Activated T-cell treated with anti-CD3 and anti-CD28 coated beads for 1 hour (primary cell): ENCODE data around the gene ENKD1.
A peak's percentile ranks its signal among the peaks of the same experiment; 100 is the strongest.
"Not testable (repeated sequence)": the region's sequence is repeated elsewhere in the genome, so short reads cannot be mapped to it uniquely, and the experiment has no call there.

ENCODE experiments used
- DNase-seq: peaks from one replicate; pipeline ENCODE4 v3.0.0-alpha.2; 2020; ENCODE audit warnings: low read depth

The ENKD1 gene, protein sequence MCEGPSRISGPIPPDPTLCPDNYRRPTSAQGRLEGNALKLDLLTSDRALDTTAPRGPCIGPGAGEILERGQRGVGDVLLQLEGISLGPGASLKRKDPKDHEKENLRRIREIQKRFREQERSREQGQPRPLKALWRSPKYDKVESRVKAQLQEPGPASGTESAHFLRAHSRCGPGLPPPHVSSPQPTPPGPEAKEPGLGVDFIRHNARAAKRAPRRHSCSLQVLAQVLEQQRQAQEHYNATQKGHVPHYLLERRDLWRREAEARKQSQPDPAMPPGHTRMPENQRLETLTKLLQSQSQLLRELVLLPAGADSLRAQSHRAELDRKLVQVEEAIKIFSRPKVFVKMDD

DNA sequence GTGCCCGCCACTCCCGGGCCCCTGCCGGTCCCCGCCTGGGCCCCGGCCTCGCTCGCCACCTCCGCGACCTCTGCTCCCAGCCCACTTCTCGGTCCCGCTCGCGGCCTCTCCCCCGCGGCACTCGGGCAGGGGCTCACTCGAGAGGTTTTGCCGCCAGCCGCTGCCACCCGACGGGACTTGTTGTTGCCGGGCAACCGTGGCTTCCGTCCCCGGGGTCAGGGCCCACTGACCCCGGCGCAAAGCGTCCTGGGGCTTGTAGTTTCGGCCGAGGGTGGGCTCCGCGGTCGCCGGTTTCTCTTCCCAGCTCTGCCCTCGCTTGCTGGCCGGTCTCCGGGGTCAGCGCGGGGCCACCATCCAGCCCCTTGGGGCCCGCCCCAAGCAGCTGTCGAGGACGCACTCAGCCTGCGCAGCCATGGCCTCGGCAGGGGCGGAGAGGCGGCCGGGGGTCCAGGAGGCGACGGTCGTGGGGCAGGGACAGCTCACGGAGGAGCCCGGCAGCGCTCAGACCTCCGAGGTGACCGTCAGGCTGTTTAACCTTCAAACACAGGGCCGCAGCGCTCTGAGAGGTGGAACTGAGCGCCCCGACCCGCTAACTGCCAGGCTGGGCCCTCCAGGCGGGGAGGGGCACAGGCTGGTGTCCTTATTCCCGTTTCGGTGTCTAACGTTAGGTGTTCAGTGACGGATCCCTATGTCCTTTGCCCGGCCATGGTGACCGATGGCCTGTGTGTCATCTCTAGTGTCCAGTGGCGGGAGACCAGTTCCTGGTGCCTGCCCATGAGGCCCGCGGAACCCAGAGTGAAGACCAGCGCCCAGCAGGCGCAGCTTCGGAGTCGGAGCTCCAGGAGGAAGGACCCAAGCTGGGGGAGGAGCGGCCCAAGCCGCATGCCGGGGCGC lies at the start of gene ENKD1, which contains the start of gene C16orf86:
ENKD1 (minus strand) TSS at position 192 of the 894 bp plus-strand sequence. CDS start 308 bp downstream, outside the sequence.
C16orf86 (plus strand) TSS at position 256 of the 894 bp plus-strand sequence; CDS start at position 413, 157 bp downstream.
- DNase-seq = peak; percentile 72

DNA sequence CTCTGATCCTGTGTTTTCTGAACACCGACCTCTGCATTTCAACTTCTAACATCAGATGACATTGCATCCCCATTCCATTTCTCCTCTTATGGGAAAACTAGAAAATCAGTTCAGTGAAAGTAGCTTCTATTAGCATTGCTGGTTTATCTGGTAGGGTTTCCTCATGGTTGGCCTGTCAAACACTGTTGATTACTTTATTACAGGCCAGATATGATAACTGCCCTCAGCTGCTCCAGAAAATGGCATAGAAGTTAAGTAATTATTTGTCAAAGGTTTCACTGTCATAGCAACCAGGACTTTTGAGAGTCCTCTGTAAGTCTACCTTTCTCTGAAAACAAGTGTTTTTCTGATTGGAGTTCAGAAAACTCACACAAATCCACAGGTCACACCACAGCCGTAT lies 49.5 kb upstream of the ENKD1 start:
- DNase-seq = no peak

DNA sequence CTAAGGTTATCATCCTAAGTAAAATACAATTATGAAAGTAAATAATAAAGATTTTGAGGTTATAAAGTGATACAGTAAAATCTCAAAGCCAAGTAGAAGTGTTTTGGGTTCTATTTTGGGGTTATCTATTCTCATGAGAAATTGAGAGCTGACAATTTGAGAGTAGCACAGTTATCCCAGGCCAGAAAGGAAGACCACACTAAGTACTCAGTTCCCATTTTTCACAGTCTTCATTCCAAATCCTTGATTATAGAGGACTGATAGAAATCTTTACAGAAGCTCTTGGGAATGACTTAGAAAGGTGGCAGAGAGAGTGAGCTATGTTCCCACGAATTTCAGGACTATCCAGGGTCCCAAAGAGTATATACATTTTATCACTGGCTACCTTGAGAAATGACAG lies 48.0 kb upstream of the ENKD1 start:
- DNase-seq = no peak

DNA sequence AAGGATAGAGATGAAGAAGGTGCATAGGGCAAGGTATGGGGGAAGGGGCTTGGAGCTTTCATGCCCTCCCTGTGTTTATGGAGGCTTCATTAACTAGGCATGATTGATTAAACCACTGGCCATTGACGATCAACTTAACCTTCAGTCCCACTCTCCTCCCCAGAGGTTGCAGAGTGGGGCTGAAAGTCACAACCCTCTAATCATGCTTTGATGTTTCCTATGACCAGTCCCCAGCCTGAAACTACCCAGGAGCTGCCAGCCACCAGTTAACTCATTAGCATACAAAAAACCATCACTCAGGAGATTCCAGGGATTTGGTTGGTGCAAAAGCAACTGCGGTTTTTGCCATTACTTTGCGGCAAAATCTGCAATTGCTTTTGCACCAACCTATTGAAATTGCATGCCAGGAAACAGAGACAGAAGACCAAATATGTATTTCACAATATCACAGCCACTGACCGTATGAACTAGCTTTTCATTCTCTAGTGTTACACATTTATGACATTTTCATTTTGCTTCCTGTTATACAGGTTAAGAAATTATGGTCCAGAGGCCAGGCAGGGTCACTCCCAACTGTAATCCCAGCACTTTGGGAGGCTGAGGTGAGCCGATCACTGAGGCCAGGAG lies 47.2 kb upstream of the ENKD1 start:
- DNase-seq = no peak

DNA sequence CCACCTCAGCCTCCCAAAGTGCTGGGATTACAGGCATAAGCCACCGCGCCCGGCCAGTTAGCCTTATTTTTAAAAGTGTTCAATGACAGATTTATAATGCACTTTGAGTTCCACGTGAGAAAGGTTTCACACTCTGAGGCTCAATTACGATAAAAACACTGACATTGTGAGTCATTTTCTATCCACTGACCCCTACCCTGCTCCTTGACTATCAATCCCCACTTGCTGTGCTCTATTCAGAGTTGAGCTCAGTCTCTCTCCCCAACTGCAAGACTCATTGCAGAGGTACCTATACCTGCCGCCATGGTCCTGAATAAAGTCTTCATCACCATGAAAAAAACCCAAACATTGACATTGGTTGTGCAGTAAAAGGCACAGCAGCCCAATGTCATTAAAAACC lies 44.1 kb upstream of the ENKD1 start:
- no peak for DNase-seq

DNA sequence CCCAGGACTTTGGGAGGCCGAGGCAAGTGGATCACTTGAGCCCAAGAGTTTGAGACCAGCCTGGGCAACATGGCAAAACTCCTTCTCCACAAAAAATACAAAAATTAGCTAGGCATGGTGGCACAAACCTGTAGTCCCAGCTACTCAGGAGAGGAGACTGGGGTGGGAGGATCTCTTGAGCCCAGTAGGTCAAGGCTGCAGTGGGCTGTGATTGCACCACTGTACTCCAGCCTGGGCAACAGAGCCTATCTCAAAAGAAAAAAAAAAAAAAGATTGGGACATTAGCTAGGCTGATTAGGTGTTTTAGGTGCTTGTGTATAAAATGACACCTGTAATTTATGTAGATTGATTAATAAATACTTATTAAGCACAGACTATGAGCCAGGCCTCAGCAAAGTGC lies 42.5 kb upstream of the ENKD1 start:
- no peak for DNase-seq

DNA sequence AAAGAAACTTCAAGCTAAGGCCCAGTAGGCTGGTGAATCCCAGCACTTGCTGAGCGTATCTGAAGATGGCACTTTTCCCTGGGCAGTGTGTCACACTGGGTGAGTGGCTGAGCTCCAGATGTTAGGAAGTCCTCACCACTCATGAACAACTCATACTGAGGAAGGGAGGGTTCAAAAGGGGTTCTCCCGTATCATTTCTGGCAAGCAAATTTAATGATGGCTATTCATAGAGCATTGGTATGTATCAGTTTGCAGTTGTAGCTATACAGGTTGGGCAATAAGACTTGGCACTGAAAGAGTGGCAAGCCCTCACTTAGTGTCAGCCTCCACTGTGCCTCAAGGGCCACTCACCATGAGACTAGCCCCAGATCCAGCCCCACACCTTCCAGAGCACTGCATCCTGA lies 41.8 kb upstream of the ENKD1 start:
- no peak for DNase-seq

DNA sequence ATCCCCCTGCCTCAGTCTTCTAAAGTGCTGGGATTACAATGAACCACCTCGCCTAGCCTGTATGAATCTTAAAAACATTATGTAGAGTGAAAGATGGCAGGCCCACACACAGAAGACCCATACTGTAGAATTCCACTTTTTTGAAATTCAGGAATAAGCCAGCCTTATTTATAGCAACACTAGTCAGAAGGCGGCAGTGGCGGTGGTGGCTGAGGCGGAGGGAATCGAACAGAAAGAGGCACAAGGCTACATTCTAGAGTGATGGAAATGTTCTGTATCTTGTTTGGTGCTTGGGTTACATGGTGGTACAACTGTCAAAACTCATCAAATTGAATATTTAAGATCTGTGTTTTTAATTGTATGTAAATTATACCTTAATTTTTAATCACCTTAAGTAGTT lies 41.2 kb upstream of the ENKD1 start:
- no peak for DNase-seq

DNA sequence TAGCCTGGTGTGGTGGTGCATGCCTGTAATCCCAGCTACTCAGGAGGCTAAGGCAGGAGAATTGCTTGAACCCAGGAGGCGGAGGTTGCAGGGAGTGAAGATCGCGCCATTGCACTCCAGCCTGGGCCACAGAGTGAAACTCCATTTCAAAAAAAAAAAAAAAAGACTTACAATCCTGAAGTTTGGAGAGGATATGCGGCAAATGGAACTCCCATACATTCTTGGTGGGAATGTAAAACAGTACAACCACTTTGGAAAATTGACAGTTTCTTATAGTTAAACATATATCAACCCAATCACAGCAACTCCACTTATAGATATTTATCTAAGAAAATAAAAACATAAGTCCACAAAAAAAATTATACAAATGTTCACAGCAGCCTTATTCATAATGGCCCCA lies 40.7 kb upstream of the ENKD1 start:
- no peak for DNase-seq

DNA sequence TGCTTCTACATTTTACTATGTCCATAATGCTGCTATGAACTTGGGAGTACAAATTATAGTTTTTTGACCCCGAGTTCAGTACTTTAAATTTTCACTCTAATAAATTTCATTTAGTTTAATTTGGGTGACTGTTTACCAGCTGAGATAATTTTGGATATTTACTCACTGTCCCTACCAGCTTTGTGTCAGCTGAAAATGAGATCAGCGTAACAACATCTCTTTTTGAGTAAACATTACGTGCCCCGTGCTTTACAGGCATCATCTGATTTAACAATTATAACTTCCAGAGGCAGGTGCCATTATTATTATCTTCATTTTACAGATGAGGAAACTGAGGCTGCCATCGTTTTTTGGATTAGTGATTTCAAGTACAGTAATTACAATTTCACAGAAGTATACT lies 37.6 kb upstream of the ENKD1 start:
- no peak for DNase-seq

DNA sequence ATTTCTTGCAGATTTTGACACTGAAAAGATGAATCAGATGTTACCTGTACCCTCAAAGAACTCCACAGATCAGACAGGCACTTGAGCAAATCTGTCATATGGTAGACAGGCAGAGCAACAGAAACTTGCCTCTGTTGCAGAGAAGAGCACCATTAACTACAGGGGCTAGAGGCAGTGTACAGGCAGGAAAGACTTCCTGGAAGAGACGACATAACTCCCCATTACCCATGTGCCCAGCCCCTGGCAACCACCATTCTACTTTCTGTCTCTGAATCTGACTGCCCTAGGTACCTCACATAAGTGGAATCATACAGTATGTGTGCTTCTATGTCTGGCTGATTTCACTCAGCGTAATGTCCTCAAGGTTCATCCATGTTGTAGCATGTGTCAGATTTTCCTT lies 37.1 kb upstream of the ENKD1 start:
- DNase-seq = no peak

DNA sequence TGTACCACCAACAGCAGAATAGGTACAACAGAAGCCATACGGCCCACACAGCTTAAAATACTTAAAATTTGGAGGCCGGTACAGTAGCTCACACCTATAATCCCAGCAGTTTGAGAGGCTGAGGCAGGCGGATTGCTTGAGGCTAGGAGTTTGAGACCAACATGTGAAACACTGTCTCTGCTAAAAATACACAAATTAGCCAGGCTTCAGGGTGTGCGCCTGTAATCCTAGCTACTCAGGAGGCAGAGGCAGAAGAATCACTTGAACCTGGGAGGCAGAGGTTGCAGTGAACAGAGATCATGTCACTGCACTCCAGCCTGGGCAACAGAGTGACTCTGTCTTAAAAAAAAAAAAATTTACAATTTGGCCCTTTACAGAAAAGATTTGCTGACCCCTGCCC lies 35.6 kb upstream of the ENKD1 start:
- no peak for DNase-seq

DNA sequence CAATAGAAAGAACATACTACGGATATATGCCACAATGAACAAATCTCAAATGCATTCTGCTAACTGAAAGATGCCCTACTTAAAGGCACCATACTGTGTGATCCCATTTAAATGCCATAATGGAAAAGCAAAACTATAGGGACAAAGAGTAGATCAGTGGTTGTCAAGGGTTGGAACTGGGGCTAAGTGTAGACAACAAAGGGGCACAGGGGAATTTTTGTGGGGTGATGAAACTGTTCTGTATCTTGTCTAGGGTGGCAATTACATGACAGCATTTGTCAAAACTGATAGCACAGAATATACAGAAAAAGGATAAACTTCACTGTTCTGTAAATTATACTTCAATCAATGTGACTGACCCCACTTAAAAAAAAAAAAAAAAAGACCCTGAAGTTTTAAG lies 34.9 kb upstream of the ENKD1 start:
- no peak for DNase-seq

DNA sequence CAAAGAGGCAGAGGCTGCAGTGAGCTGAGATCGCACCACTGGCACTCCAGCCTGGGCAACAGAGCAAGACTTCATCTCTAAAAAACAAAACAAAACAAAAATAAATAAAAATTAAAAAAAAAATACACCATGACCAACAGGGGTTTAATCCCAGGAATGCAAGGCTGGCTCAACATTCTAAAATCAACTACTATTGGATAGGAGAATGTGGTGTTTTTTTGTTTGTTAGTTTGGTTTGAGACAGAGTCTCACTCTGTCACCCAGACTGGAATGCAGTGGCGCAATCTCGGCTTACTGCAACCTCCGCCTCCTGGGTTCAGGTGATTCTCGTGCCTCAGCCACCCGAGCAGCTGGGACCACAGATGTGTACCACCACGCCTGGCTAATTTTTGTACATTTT lies 32.7 kb upstream of the ENKD1 start:
- DNase-seq = no peak

DNA sequence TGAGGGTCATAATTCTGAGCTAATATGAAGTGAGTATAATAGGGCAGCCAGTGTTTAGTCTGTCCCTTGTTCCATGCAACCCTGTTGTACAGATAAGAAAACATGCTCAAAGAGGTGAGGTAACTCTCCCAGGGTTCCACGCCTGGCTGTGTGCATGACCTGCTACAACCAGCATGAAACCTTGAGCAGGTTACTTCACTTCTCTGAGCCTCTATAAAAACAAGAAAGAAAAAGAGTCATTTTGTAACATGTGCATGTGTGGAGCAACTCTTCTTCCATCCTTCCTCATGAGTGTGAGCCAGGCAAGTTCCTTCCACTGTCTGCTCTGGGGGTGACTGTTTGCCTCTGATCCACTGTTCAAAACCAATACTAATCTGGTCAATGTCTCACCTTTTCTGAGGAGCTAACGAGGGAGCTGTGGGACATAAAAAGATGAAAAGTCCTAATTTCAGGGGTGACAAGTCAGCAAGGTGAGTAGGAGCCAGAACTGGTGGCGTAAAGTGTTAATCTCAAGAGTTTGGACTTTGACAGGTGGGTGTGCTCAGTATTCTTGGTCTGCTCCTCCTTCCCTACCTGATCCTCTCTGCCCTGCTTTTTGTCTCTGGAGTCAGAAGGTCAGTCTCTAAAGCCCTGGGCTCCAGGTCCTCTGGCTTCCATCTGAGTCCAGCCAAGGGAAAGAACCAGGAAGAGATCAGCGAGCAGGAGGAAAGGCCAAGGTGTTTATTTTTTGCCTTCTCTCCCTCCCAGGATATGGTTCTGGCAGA lies 31.1 kb upstream of the ENKD1 start:
- no peak for DNase-seq

DNA sequence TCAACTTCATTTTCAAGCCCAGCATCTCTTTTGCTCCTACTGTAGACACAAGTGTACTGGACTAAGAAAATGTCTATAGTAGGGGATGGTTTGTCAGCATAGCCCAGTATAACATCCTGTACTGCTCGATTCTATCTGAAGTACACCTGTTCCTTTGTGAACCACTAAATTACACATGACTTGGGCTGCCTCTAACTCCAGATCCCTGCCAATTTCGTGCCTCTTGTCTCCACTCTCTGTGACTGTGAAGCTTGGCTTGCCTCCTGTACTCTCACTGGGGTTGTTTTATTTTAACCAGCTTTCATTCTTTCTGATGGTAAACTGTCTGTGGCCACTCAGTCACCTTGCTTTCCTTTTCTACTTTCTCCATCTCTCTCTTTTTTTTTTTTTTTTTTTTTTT lies 28.1 kb upstream of the ENKD1 start:
- no peak for DNase-seq

DNA sequence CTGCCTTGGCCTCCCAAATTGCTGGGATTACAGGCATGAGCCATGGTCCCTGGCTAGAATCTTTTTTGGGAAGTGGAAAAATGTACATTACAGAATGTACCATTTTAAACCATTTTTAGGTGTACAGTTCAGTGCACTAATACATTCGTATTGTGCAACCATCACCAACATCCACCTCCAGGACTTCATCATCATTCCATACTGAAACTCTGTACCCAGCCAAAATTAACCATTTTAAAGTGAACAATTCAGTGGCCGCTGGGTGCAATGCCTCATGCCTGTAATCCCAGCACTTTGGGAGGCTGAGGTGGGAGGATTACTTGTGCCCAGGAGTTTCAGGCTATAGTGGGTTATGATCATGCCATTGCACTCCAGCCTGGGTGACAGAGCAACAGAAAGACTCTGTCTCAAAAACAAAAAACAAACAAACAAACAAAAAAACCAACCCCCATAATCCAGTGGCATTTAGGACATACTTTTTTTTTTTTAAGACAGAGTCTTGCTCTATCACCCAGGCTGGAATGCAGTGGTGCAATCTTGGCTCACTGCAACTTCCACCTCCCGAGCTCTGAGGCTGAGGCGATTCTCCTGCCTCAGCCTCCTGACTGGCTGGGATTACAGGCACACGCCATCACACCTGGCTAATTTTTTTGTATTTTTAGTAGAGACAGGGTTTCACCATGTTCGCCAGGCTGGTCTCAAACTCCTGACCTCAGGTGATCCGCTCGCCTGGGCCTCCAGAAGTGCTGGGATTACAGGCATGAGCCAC lies 27.2 kb upstream of the ENKD1 start:
- DNase-seq = not testable (repeated sequence)

DNA sequence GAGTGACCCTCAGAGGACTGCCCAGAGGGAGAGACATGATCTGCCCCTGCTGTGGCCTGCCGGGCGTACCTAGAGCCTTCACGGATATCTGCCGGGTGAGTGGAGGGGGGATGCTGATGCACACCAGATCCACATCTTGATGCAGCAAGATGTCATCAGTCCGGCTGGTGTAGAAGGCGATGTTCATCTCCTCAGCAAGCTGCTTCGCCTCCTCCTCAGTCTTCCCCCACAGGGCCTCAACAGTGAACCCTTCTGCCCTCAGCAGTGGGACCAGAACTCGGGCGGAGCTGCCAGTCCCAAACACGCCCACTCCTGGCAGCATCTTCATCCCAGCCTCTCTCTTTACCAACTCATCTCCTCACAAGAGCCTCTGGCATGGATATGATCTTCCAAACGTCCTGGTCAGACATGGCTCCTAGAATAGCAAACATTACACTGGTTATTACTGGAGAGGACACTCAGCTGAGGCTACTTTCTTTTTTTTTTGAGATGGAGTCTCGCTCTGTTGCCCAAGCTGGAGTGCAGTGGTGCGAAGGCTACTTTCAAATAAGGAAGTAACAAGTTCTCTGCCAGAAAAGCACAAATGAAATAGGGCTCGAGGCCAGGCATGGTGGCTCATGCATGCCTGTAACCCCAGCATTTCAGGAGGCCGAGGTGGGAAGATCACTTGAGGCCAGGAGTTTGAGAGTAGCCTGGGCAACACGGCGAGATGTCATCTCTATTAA lies 19.0 kb upstream of the ENKD1 start:
- DNase-seq = no peak

DNA sequence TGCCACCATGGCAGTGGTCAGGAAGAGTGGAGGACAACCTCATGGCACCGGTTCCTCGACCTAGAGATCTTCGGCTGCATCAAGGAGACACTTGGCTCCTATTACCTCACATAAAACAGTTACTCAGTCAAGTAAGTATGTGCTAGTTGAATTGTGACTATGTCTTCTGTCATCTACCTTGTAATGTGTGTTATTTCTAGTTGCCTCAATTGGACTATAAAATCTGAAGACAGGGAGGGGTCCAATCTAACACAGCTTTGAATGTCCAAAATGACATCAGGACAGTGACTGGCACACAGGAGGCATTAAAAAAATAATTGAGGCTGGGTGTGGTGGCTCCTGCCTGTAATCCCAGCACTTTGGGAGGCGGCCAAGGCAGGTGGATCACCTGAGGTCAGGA lies 17.2 kb upstream of the ENKD1 start:
- DNase-seq = no peak
